Measurements from ENCODE around the gene CDNF.
"Not testable (repeated sequence)": the region's sequence is repeated elsewhere in the genome, so short reads cannot be mapped to it uniquely, and the experiment has no call there.

The CDNF gene

GRCh38 chr10:14837757-14838581 is at the start of gene CDNF, which contains the start of the genes HSPA14 and MSANTD7:
Gene CDNF (minus strand): TSS chr10:14838037. CDS start chr10:14837946, 91 bp downstream.
Gene HSPA14 (plus strand): TSS chr10:14838306. CDS start chr10:14838403, 97 bp downstream.
Gene MSANTD7 (plus strand): TSS chr10:14838306. CDS start chr10:14842285, 3,979 bp downstream.
- DNase-seq (ENCODE audit: low spot score), result peak; percentile 97

GRCh38 chr10:14884082-14884481 is 46.2 kb upstream of the CDNF start:
- no peak for DNase-seq (ENCODE audit: low spot score)

DNA sequence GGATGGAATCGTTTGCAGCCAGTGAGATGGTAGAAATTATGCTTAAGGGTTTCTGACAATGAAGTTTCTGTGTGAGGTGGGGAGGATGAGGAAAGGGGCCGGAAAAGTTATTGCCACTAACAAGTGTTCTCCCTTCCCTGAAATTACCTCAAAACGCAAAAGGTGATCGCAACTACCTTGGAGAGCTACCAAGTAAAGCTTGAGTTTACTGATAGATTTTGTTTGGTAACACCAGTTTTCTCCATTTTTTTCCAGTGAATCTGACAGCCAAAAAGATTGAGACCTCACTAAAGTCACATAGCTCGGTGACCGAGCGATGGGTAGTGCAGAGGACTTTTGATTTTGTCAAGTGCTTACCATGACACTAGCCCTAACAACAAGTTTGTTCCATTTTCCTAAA is 42.4 kb upstream of the CDNF start:
- DNase-seq (ENCODE audit: low spot score), result peak; percentile 13

- peak; percentile 17 for DNase-seq (ENCODE audit: low spot score)
Observed at GRCh38 chr10:14879928-14880193, 42.0 kb upstream of the CDNF start.

- DNase-seq (ENCODE audit: low spot score), result peak; percentile 55
Observed at GRCh38 chr10:14879124-14879927, 41.5 kb upstream of the CDNF start.

GRCh38 chr10:14878266-14879123 is 40.7 kb upstream of the CDNF start, which contains the start of gene SUV39H2:
Gene SUV39H2 (plus strand): TSS chr10:14878866. CDS start chr10:14878889, 23 bp downstream.
- peak; percentile 99 for DNase-seq (ENCODE audit: low spot score)

DNA sequence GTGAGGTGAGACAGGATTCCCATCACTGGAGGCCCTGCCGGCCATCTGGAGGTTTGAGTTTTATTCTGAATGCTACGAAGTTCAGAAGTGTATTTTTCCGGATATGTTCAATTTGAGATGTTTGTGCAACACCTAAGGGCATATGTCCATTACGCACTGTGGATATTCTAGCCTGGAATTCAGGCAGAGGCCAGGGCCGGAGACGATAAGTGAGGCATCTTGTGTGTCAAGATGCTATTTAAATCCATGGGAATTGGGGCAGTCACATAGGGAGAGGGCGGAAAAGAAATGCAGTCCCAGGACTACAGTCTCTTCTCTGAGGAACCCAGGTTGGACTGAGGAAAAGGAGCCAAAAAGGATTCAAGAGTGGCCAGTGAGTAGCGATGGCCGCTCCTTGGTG is 38.9 kb upstream of the CDNF start:
- DNase-seq (ENCODE audit: low spot score), result no peak

DNA sequence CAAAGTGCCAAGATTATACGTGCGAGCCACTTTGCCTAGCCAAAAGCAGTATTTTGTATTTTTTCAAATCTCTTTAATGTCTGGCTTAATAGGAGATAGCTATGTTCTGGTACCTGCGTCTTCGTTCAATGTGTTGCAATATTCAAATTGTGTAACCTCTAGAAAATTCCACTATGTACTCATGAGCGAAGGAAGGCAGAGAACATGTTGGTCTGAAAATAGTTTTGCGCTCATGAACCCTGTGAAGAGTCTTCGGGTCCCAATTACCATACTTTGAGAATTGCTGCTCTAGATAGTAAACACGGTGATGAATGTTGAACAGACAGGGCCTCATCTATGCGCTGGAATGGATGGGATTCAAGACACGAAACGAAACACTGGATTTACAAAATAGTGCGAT is 38.1 kb upstream of the CDNF start:
- no peak for DNase-seq (ENCODE audit: low spot score)

DNA sequence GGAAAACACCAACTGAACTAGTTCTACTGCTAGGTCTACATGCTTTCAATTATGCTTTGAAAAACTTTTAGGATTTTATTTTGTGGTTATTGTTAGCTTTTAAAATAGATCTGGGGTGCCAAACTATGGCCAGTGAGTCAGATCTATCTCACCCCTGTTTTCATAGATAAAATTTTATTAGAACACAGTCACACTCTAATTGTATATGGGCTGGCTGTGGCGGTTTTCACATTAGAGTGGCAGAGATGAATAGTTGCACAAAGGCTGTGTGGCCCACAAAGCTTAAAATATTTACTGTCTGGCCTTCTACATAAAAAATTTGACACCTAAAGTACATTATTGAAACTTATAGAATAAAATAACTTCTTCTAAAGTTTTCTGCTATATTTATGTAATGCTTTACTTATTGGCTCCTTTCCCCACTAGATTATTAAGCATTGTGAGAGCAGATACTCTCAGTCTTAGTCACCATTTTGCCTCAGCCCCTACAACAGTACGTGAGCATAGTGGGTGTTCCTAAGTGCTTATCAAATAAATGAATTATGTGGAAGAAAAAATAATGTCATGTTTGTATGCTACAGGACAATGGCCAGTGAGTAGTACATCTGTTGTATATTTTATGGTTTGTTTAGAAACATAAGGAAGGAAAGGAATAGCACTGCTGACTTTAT is 35.4 kb upstream of the CDNF start:
- DNase-seq (ENCODE audit: low spot score), result no peak

- not testable (repeated sequence) for DNase-seq (ENCODE audit: low spot score)
Observed at GRCh38 chr10:14864871-14865270, 27.0 kb upstream of the CDNF start.

DNA sequence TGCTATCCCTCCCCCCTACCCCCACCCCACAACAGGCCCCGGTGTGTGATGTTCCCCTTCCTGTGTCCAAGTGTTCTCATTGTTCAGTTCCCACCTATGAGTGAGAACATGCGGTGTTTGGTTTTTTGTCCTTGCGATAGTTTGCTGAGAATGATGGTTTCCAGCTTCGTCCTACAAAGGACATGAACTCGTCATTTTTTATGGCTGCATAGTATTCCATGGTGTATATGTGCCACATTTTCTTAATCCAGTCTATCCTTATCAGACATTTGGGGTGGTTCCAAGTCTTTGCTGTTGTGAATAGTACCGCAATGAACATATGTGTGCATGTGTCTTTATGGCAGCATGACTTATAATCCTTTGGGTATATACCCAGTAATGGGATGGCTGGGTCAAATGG is 26.6 kb upstream of the CDNF start:
- not testable (repeated sequence) for DNase-seq (ENCODE audit: low spot score)

- no peak for DNase-seq (ENCODE audit: low spot score)
Observed at GRCh38 chr10:14860791-14861190, 23.0 kb upstream of the CDNF start.

DNA sequence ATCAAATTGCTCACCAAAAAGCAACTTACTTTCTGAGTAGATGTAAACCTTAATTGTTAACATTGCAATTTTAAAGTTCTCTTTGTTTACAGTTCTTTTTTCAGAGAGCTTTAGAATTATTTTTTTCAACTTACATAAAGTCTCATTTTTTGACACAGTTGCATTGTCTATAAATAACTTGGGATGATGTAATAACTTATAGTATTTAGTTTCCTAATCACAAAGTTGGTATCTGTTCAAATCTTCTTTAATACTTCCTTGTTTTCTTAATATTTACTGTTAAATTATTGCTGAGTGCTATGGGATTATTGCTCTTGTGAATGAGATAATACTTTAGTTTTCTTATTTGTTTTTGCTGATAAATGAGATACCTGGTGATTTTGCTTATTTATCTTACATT is 21.9 kb upstream of the CDNF start:
- DNase-seq (ENCODE audit: low spot score), result no peak

DNA sequence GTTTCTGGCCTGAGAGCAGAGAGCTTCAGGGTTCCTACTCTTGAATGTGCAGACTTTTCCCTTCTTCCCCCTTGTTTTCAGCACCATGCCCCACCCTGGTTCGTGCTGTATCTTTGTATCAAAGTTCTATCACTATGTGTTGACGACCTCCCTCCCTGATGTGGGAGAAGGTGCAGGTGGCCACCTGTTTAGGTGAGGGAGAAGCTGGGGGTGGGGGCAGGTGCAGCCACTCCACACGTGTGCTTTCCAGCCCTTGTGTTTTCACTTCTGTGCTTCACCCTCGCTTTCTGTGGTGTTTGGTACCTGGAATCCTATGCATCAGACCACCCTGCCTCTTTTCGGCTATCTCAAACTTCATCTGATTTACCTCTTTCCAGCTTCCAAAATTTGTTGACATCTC is 21.2 kb upstream of the CDNF start:
- no peak for DNase-seq (ENCODE audit: low spot score)

- DNase-seq (ENCODE audit: low spot score), result no peak
Observed at GRCh38 chr10:14858338-14858960, 20.6 kb upstream of the CDNF start.

GRCh38 chr10:14855453-14855852 is 17.6 kb upstream of the CDNF start:
- no peak for DNase-seq (ENCODE audit: low spot score)

- DNase-seq (ENCODE audit: low spot score), result no peak
Observed at GRCh38 chr10:14852236-14852635, 14.4 kb upstream of the CDNF start.

DNA sequence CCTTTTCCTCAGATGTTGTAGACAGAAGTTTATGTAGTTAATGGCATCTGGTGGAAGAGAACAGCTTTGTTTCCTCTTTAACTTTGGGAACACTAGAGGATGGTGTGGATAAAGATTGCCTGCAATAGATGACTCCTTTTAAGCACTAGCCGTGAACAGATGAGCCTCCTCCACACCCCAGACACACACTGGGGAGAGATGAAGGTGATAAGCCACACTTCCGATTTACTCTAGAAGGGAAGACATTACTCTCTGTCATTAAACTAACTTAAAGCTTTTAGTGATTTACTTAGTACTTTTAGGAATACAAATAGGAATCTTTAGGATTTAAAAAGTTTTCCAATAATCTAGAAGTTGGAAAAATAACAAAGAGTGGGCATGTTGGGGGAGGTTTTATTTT is 7.1 kb upstream of the CDNF start:
- DNase-seq (ENCODE audit: low spot score), result no peak

DNA sequence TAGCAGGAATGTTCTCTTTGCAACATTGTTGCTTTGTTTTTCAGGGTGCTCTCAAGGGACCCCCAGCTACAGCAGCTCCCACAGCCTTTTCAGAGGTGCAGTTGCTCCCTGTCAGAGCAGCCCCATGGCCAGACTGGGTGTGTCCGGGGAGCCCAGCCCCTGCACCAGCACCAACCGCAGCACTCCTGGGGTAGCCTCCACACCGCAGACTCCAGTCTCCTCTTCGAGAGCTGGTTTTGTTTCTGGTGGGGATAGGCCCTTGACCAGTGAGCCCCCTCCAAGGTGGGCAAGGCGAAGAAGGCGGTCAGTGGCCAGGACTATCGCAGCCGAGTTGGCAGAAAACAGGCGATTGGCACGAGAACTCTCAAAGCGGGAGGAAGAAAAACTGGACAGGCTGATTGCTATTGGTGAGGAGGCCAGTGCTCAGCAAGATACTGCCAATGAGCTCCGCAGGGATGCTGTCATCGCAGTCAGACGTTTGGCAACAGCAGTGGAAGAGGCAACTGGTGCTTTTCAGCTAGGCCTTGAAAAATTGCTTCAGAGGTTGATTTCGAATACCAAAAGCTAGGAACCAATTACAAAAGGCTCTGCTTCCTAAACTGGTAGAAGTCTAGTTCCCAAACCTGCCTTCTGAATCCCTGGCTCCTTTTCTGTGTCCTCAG is 5.6 kb upstream of the CDNF start:
- no peak for DNase-seq (ENCODE audit: low spot score)

GRCh38 chr10:14840178-14840577 is 2.3 kb upstream of the CDNF start:
- no peak for DNase-seq (ENCODE audit: low spot score)

GRCh38 chr10:14839305-14839695 is 1.5 kb upstream of the CDNF start:
- no peak for DNase-seq (ENCODE audit: low spot score)

Measured in iPS-NIHi11 (cell line).